Right renal cortex interstitium (tissue), 3 donors: ENCODE data around the gene ITPK1. TPM values are rescaled to one million over a fixed set of nuclear protein-coding genes. Genes with fewer than 3 reads are reported as not detected.

ENCODE experiments used
- DNase-seq, 3 donors: peaks; one replicate each; pipeline ENCODE4 v3.0.0-alpha.2; 2013; ENCODE audit warnings: low read depth in 3 of 3, low spot score in 2 of 3
- polyA plus RNA-seq, 3 donors: library from polyadenylated mRNA; unstranded; fragments of 120-200 nt; gene quantifications; one replicate each; pipeline ENCODE4 v1.2.1, GENCODE V29; 2013; ENCODE audit not compliant: insufficient read length in 3 of 3

Gene ITPK1
- polyA plus RNA-seq, 3 donors, result 28.5 to 33.7 (median 29.7) TPM

- no peak for DNase-seq
Observed at GRCh38 chr14:93045965-93046704, 69.6 kb downstream of the ITPK1 start.

GRCh38 chr14:93045211-93045674 lies 70.5 kb downstream of the ITPK1 start:
- DNase-seq, result no peak

- no peak for DNase-seq
Observed at GRCh38 chr14:93044556-93044955, 71.2 kb downstream of the ITPK1 start.

GRCh38 chr14:93044121-93044520 lies 71.6 kb downstream of the ITPK1 start:
- DNase-seq, result no peak

- no peak for DNase-seq
Observed at GRCh38 chr14:93042968-93043940, 72.5 kb downstream of the ITPK1 start.

- no peak for DNase-seq
Observed at GRCh38 chr14:93041830-93042229, 73.9 kb downstream of the ITPK1 start.

- no peak for DNase-seq
Observed at GRCh38 chr14:93040982-93041381, 74.7 kb downstream of the ITPK1 start.

GRCh38 chr14:93040443-93040842 lies 75.3 kb downstream of the ITPK1 start:
- no peak for DNase-seq

GRCh38 chr14:93039649-93040315 lies 75.9 kb downstream of the ITPK1 start:
- no peak for DNase-seq

- no peak for DNase-seq
Observed at GRCh38 chr14:93037351-93037750, 78.4 kb downstream of the ITPK1 start.

GRCh38 chr14:93036652-93037345 lies 78.9 kb downstream of the ITPK1 start:
- no peak for DNase-seq

- DNase-seq, result no peak
Observed at GRCh38 chr14:93035917-93036651, 79.6 kb downstream of the ITPK1 start.

GRCh38 chr14:93035585-93035916 lies 80.2 kb downstream of the ITPK1 start:
- no peak for DNase-seq

GRCh38 chr14:93034671-93034994 lies 81.1 kb downstream of the ITPK1 start:
- no peak for DNase-seq

GRCh38 chr14:93033983-93034670 lies 81.6 kb downstream of the ITPK1 start:
- no peak for DNase-seq

GRCh38 chr14:93033084-93033982 lies 82.4 kb downstream of the ITPK1 start:
- no peak for DNase-seq

GRCh38 chr14:93032421-93032936 lies 83.2 kb downstream of the ITPK1 start:
- no peak for DNase-seq
